ENCODE results near the gene INAFM1.
"Not testable (repeated sequence)": the region's sequence is repeated elsewhere in the genome, so short reads cannot be mapped to it uniquely, and the experiment has no call there.

DNA sequence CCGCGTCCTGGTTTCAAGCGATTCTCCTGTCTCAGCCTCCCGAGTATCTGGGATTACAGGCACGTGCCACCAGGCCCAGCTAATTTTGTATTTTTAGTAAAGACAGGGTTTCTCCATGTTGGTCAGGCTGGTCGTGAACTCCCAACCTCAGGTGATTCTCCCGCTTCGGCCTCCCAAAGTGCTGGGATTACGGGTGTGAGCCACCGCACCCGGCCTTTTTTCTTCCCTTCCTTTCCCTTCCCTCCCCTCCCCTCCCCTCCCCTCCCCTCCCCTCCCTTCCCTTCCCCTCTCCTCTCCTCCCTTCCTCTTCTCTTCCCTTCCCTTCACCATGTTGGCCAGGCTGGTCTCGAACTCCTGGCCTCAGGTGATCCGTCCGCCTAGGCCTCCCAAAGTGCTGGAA lies 26.2 kb downstream of the INAFM1 start:
- not testable (repeated sequence) for TF ChIP-seq EZH2 (IDR thresholded peaks at IDR 0.05; ENCODE audit: borderline replicate concordance)
- TF ChIP-seq, protein P1, sequence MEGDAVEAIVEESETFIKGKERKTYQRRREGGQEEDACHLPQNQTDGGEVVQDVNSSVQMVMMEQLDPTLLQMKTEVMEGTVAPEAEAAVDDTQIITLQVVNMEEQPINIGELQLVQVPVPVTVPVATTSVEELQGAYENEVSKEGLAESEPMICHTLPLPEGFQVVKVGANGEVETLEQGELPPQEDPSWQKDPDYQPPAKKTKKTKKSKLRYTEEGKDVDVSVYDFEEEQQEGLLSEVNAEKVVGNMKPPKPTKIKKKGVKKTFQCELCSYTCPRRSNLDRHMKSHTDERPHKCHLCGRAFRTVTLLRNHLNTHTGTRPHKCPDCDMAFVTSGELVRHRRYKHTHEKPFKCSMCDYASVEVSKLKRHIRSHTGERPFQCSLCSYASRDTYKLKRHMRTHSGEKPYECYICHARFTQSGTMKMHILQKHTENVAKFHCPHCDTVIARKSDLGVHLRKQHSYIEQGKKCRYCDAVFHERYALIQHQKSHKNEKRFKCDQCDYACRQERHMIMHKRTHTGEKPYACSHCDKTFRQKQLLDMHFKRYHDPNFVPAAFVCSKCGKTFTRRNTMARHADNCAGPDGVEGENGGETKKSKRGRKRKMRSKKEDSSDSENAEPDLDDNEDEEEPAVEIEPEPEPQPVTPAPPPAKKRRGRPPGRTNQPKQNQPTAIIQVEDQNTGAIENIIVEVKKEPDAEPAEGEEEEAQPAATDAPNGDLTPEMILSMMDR (IDR thresholded peaks at IDR 0.05; ENCODE audit: poor library complexity), result not testable (repeated sequence)
